Measurements from ENCODE around the gene PLXNA2.

The PLXNA2 gene

GRCh38 chr1:208254862-208255261 is 10.7 kb upstream of the PLXNA2 start:
- no peak overlapping the region for H3K4me3 ChIP-seq (replicated peaks; ENCODE audit: low read depth, low read length)
- TF ChIP-seq CTCF (IDR thresholded peaks at IDR 0.05; ENCODE audit: low read length, missing control alignments): no peak
- peak; percentile 59 for DNase-seq (ENCODE audit: low read depth)

- TF ChIP-seq CTCF (IDR thresholded peaks at IDR 0.05; ENCODE audit: low read length, missing control alignments): no peak
- DNase-seq (ENCODE audit: low read depth): no peak
- H3K4me3 ChIP-seq (replicated peaks; ENCODE audit: low read depth, low read length): no peak overlapping the region
Measured at GRCh38 chr1:208254376-208254775, 10.2 kb upstream of the PLXNA2 start.

GRCh38 chr1:208252836-208253576 is 8.8 kb upstream of the PLXNA2 start:
- no peak for TF ChIP-seq CTCF (IDR thresholded peaks at IDR 0.05; ENCODE audit: low read length, missing control alignments)
- H3K4me3 ChIP-seq (replicated peaks; ENCODE audit: low read depth, low read length): no peak overlapping the region

GRCh38 chr1:208251911-208252835 is 8.0 kb upstream of the PLXNA2 start:
- TF ChIP-seq CTCF (IDR thresholded peaks at IDR 0.05; ENCODE audit: low read length, missing control alignments): no peak
- H3K4me3 ChIP-seq (replicated peaks; ENCODE audit: low read depth, low read length): no peak overlapping the region
- DNase-seq (ENCODE audit: low read depth): no peak

More at GRCh38 chr1:208252836-208253576, 8.8 kb upstream of the PLXNA2 start:
- DNase-seq (ENCODE audit: low read depth): no peak

GRCh38 chr1:208251015-208251414 is 6.8 kb upstream of the PLXNA2 start:
- H3K4me3 ChIP-seq (replicated peaks; ENCODE audit: low read depth, low read length): no peak overlapping the region
- no peak for TF ChIP-seq CTCF (IDR thresholded peaks at IDR 0.05; ENCODE audit: low read length, missing control alignments)
- DNase-seq (ENCODE audit: low read depth): no peak

DNA sequence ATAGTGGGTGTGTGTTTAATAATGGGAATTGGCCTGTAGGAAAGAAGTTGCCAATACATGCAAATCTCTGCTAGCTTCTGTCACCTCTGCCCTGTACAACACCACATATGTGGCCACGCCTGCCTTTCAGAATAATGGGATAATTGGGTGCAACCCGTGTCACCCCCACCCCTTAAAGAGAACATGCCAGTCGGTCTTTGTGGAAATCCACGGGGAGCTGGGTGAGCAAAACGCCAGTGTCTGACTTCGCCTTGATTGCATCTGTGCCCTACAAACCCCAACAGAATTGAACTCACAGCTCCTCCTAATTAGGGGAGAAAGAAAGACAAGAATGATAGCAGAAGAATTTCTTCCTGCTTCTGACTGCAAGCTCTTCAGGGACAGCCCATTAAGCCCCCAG is 6.4 kb upstream of the PLXNA2 start:
- no peak overlapping the region for H3K4me3 ChIP-seq (replicated peaks; ENCODE audit: low read depth, low read length)
- DNase-seq (ENCODE audit: low read depth): no peak
- TF ChIP-seq CTCF (IDR thresholded peaks at IDR 0.05; ENCODE audit: low read length, missing control alignments): no peak
